HepG2 (cell line): Measurements from ENCODE around the gene IGF1.

Experiments used
- ARHGAP35 ChIP-seq: sonication (generic); formaldehyde crosslinking; IDR thresholded peaks from 2 replicates; pipeline ENCODE4 v1.9.0; 2022; ENCODE audit warnings: mild to moderate bottlenecking, inconsistent platforms, moderate library complexity, missing genetic modification reagents, borderline replicate concordance
- EP300 ChIP-seq, 3 experiments: sonication (generic) in 1 of 3; formaldehyde crosslinking in 1 of 3; IDR thresholded peaks; 2 replicates each; pipeline versions ENCODE4 v1.5.1 to v1.6.1; 2011 to 2020; ENCODE audit warnings: low read depth in 2 of 3, low read length in 2 of 3, borderline replicate concordance in 1 of 3, improper control_type of control experiment in 1 of 3, mild to moderate bottlenecking in 1 of 3, missing genetic modification reagents in 1 of 3, moderate library complexity in 1 of 3
- EZH2 ChIP-seq: conservative IDR thresholded peaks from 2 replicates; pipeline ENCODE4 v1.6.1; 2012; ENCODE audit warnings: mild to moderate bottlenecking, low read depth, low read length, moderate library complexity
- HDAC1 ChIP-seq: sonication (generic); formaldehyde crosslinking; IDR thresholded peaks from 2 replicates; pipeline ENCODE4 v1.5.1; 2020; ENCODE audit warnings: mild to moderate bottlenecking, missing genetic modification reagents
- HNF1B ChIP-seq: sonication (generic); formaldehyde crosslinking; IDR thresholded peaks from 2 replicates; pipeline ENCODE4 v1.5.1; 2020; ENCODE audit warnings: mild to moderate bottlenecking, moderate library complexity, missing genetic modification reagents
- KDM3A ChIP-seq: IDR thresholded peaks from 2 replicates; pipeline ENCODE4 v1.6.1; 2018; ENCODE audit warnings: low read depth, missing compliant biosample characterization
- ONECUT2 ChIP-seq: sonication (generic); formaldehyde crosslinking; IDR thresholded peaks from 2 replicates; pipeline ENCODE4 v1.4.0; 2020; ENCODE audit warnings: missing genetic modification reagents
- SPEN ChIP-seq: sonication (generic); formaldehyde crosslinking; IDR thresholded peaks from 2 replicates; pipeline ENCODE4 v1.5.1; 2020; ENCODE audit warnings: low read depth, mild to moderate bottlenecking, missing genetic modification reagents
- STAT6 ChIP-seq: sonication (generic); formaldehyde crosslinking; IDR thresholded peaks from 2 replicates; pipeline ENCODE4 v1.4.0; 2020; ENCODE audit warnings: missing genetic modification reagents, mild to moderate bottlenecking, borderline replicate concordance
- TEF ChIP-seq: sonication (generic); formaldehyde crosslinking; IDR thresholded peaks from 2 replicates; pipeline ENCODE4 v1.5.0; 2020; ENCODE audit warnings: missing genetic modification reagents
- YY1 ChIP-seq: IDR thresholded peaks from 2 replicates; pipeline ENCODE4 v1.6.1; 2011; ENCODE audit warnings: low read length, low read depth, moderate library complexity, mild to moderate bottlenecking; ENCODE audit not compliant: insufficient read depth, insufficient replicate concordance
- ZNF549 ChIP-seq: sonication (generic); formaldehyde crosslinking; IDR thresholded peaks from 2 replicates; pipeline ENCODE4 v1.5.0; 2020; ENCODE audit warnings: missing genetic modification reagents

GRCh38 chr12:102452605-102453004 is 27.8 kb downstream of the IGF1 start:
- no peak for TF ChIP-seq ONECUT2 (CRISPR knock-in tag)
- no peak for TF ChIP-seq TEF
- no peak for TF ChIP-seq EP300 (IDR thresholded peaks at IDR 0.05; ENCODE audit: low read depth in 2 of 2, low read length in 2 of 2)
- no peak for TF ChIP-seq EP300 (CRISPR knock-in tag; IDR thresholded peaks at IDR 0.05; ENCODE audit: borderline replicate concordance)
- TF ChIP-seq STAT6 (CRISPR knock-in tag): no peak
- no peak for TF ChIP-seq ARHGAP35 (CRISPR knock-in tag)
- no peak for TF ChIP-seq HNF1B (CRISPR knock-in tag)
- TF ChIP-seq HDAC1 (CRISPR knock-in tag): no peak
- no peak for TF ChIP-seq KDM3A (CRISPR knock-in tag)
- TF ChIP-seq SPEN (CRISPR knock-in tag): no peak
- TF ChIP-seq EZH2: no peak
- TF ChIP-seq YY1: no peak
- TF ChIP-seq ZNF549 (CRISPR knock-in tag): no peak
